ENCODE data around the gene CTNNBL1.
"Not testable (repeated sequence)": the region's sequence is repeated elsewhere in the genome, so short reads cannot be mapped to it uniquely, and the experiment has no call there.

CTNNBL1 gene

DNA sequence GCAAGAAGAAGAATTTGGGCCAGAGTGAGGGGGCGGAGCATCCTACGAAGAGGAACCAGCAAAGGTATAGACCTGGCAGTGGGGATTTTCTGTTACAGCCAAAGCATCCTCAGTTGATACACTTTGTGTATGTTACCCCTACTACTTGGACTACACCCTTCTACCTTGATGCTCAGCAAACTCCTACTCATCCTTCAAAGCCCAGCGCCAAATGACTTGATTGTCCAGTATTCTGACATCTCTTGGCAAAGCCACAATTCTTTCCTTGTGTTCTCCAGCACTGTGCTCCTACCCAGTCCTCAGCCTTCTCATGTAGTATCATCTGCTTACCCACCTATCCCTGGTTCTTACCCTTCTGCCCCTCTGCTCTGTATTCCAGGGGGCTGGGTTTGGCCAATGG is 21.7 kb upstream of the CTNNBL1 start:
- Histone ChIP-seq H3K4me3 (no peak overlapping the region), H3K27ac (no peak overlapping the region), H3K27me3 (peaks cover 0 to 52% of the 10 kb centered on the region in 2 donors), H3K9me3 (no peaks in the 10 kb centered on the region), H3K36me3 (no peaks in the 10 kb centered on the region), H3K4me1 (peaks cover 0 to 5% (median 0%) of the 10 kb centered on the region in 4 donors)
- DNase-seq, result no peak
- TF ChIP-seq, protein P1, sequence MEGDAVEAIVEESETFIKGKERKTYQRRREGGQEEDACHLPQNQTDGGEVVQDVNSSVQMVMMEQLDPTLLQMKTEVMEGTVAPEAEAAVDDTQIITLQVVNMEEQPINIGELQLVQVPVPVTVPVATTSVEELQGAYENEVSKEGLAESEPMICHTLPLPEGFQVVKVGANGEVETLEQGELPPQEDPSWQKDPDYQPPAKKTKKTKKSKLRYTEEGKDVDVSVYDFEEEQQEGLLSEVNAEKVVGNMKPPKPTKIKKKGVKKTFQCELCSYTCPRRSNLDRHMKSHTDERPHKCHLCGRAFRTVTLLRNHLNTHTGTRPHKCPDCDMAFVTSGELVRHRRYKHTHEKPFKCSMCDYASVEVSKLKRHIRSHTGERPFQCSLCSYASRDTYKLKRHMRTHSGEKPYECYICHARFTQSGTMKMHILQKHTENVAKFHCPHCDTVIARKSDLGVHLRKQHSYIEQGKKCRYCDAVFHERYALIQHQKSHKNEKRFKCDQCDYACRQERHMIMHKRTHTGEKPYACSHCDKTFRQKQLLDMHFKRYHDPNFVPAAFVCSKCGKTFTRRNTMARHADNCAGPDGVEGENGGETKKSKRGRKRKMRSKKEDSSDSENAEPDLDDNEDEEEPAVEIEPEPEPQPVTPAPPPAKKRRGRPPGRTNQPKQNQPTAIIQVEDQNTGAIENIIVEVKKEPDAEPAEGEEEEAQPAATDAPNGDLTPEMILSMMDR (IDR thresholded peaks at IDR 0.05), result no peak
- intact Hi-C loops (cut with DNase I; ENCODE audit: low total_unique reads), result no loop called here

DNA sequence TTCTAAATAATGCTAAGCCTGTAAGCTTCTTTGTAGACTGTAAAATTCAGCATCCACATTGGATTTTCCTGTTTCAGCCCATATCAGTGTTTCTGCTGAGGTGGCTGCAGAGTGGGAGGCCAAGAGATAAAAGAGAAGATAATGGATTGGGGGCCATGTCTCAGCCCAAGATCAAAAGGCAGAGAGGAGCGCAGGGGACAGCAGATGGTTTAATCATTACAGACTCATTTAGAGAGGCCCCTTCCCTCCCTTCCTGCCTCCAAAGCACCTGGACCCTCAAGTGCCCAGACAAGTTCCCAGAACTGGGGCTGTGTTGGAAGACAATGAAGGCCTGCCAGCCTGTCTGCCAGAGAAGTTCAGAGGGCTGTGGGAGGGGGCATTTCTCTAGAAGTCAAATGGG is 20.4 kb upstream of the CTNNBL1 start:
- Histone ChIP-seq H3K36me3 (no peaks in the 10 kb centered on the region), H3K27me3 (peaks cover 0 to 49% of the 10 kb centered on the region in 2 donors), H3K4me3 (no peak overlapping the region), H3K27ac (no peak overlapping the region), H3K4me1 (peaks cover 0 to 5% (median 0%) of the 10 kb centered on the region in 4 donors), H3K9me3 (no peaks in the 10 kb centered on the region)
- DNase-seq, result no peak
- intact Hi-C loops (cut with DNase I; ENCODE audit: low total_unique reads), result no loop called here
- TF ChIP-seq, protein P1 (IDR thresholded peaks at IDR 0.05), result no peak

DNA sequence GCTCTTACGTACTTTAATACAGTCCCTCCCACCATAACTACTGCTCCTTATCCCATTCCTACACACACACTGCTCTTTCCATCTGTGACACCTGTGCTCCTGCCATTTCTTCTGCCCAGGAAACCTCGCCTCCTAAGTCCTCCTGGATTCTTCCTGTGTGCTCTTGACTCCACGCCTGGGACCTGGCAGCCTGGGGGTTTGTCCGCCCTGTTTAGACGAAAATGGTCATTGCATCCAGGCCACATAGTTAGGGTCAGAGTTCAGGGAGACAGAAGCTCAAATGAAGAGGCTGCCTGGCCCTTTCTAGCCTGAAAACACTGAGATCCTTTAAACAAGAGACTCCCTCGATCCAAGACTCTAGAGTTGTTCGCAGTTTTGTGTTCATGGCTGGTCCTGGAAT is 17.4 kb upstream of the CTNNBL1 start:
- TF ChIP-seq, protein P1 (IDR thresholded peaks at IDR 0.05), result no peak

DNA sequence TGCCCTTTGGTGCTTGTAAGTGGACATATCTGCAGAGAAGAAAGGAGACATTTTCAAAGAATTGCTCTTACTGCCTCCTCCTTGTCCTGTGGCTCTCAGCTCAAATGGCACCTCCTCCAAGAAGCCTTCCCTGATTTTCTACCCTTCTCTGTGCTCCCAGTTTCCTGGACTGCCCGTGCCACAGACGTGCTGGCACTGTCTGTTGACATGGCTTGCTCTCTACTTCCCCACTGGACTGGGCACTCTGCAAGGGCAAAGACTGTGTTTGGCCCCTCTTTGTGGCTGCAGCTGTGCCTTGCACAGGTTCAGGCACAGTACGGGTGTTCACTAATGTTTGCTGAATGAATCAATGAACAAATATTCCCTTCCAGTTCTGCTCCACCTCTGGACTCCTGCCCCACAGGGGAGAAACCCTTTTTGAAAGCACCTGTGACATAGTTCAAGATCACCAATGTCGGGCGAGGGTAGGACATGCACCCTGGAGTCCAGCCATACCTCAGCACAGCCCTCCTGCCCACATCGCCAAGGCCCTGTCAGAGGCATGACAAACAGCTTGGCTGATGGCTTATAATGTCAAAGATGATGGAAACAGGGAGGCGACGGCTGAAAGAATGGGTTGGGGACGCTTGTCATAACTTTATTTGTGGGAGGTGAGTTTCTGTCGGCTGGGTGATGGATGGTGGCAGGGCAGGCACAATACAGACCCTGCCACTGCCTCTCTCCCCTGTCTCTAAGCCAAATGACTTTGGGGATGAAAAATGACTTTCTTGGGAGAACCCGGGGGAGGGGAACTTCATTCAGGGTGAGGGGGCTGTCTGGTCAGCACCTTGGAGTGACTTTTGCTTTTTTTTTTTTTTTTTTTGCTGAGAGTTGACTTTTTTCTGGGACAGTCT is 15.6 kb upstream of the CTNNBL1 start:
- H3K27me3 ChIP-seq, result peaks cover 0 to 38% of the 10 kb centered on the region in 2 donors
- H3K36me3 ChIP-seq, result no peaks in the 10 kb centered on the region
- no peaks in the 10 kb centered on the region for H3K4me1 ChIP-seq
- H3K4me3 ChIP-seq, result no peak overlapping the region
- TF ChIP-seq, protein P1 (IDR thresholded peaks at IDR 0.05), result no peak
- no peaks in the 10 kb centered on the region for H3K9me3 ChIP-seq
- H3K27ac ChIP-seq, result no peak overlapping the region
- no peak for DNase-seq
- intact Hi-C loops (cut with DNase I; ENCODE audit: low total_unique reads), result no loop called here

More for the DNA sequence above, 17.4 kb upstream of the CTNNBL1 start:
- no peaks in the 10 kb centered on the region for H3K4me1 ChIP-seq
- intact Hi-C loops (cut with DNase I; ENCODE audit: low total_unique reads), result no loop called here
- no peak overlapping the region for H3K27ac ChIP-seq
- peaks cover 0 to 38% of the 10 kb centered on the region in 2 donors for H3K27me3 ChIP-seq
- H3K4me3 ChIP-seq, result no peak overlapping the region
- H3K9me3 ChIP-seq, result no peaks in the 10 kb centered on the region
- no peak for DNase-seq
- no peaks in the 10 kb centered on the region for H3K36me3 ChIP-seq

DNA sequence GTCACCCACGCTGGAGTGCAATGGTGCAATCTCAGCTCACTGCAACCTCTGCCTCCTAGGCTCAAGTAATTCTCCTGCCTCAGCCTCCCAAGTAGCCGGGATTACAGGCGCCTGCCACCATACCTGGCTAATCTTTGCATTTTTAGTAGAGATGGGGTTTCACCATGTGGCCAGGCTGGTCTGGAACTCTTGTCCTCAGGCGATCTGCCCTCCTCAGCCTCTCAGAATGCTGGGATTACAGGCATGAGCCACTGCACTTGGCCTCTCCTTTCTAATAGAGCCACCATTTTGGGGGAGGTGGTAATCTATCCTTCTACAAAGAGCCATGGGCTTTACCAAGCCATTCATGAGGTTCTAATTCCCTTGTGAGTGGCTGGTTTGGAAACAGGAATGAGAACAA is 14.1 kb upstream of the CTNNBL1 start:
- H3K27ac ChIP-seq; H3K4me3 ChIP-seq; H3K36me3 ChIP-seq; intact Hi-C loops (cut with DNase I; ENCODE audit: low total_unique reads); DNase-seq; H3K9me3 ChIP-seq; H3K4me1 ChIP-seq: not testable (repeated sequence)
- peaks cover 0 to 38% of the 10 kb centered on the region in 2 donors for H3K27me3 ChIP-seq

DNA sequence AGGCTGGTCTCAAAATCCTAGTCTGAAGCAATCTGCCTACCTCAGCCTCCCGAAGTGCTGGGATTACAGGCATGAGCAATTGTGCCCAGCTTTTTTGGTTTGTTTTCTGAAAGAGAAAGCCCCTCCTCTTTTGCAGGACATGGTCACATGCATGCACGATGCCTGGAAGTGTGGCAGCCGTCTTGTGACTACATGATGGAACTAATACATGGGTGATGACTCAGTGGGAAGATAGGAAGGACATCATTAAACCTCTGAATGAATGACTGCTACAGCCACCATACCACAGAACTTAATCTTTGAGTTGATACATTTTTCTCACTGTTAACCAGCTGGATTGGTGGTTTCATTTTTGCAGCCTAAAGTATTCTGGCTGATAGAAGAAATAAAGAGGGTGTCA is 13.4 kb upstream of the CTNNBL1 start:
- TF ChIP-seq, protein P1 (IDR thresholded peaks at IDR 0.05), result no peak
- H3K4me1 ChIP-seq, result no peaks in the 10 kb centered on the region
- H3K27ac ChIP-seq, result no peak overlapping the region
- H3K9me3 ChIP-seq, result no peaks in the 10 kb centered on the region
- H3K36me3 ChIP-seq, result no peaks in the 10 kb centered on the region
- no peak for DNase-seq
- no peak overlapping the region for H3K4me3 ChIP-seq
- H3K27me3 ChIP-seq, result peaks cover 0 to 38% of the 10 kb centered on the region in 2 donors
- intact Hi-C loops (cut with DNase I; ENCODE audit: low total_unique reads), result no loop called here
